NOMO-1 (cell line): Measurements from ENCODE around the gene PLCH2.

Source experiments
- DNase-seq, 2 experiments: peaks; one replicate each; lab custom pipeline; 2025; ENCODE audit not compliant: unreplicated experiment in 2 of 2; lab: John Stamatoyannopoulos, UW

Gene PLCH2

DNA sequence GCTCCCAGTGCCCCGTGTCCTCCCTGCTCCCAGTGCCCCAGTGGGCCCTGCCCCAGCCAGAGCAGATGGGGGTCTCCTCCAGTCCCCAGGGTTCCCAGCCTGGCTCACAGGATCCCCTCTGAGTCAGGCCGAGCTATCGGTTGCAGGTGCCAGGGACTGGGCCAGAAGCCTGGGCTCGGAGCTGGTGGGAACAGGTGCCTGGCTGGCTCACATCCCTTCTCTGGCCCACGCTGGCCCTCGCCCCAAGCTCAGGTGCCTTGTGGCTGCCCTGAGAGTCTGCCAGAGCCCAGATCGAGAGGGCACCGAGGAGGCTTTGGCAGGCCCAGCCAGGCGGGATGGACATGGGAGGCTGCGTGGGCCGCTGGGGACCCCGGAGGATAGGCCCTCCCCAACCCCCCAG, 18.9 kb downstream of the PLCH2 start:
- DNase-seq, result no peak

GRCh38 chr1:2495546-2495945, 19.5 kb downstream of the PLCH2 start:
- DNase-seq, result no peak

GRCh38 chr1:2496087-2496622, 20.1 kb downstream of the PLCH2 start:
- no peak for DNase-seq

DNA sequence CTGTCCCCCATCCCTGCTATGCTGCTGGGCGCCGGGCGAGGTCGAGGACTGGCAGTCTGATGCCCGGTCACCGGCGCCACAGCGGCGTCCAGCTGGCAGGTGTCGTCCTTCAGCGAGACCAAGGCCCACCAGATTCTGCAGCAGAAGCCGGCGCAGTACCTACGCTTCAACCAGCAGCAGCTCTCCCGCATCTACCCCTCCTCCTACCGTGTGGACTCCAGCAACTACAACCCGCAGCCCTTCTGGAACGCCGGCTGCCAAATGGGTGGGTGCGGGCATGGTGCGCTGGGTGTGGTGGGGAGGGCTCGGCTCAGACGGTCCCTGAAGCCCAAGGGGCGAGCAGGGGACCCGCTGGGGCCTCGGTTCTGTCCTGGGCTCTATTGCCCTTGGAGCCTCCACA, 20.7 kb downstream of the PLCH2 start:
- DNase-seq, result no peak

- no peak for DNase-seq
Observed at GRCh38 chr1:2497891-2498290, 21.8 kb downstream of the PLCH2 start.

- DNase-seq, result no peak
Observed at GRCh38 chr1:2498648-2499047, 22.6 kb downstream of the PLCH2 start.

- no peak for DNase-seq
Observed at GRCh38 chr1:2499260-2499659, 23.2 kb downstream of the PLCH2 start.

- no peak for DNase-seq
Observed at GRCh38 chr1:2499986-2500596, 24.0 kb downstream of the PLCH2 start.

- DNase-seq, result no peak
Observed at GRCh38 chr1:2501041-2501819, 25.1 kb downstream of the PLCH2 start.

- DNase-seq, result no peak
Observed at GRCh38 chr1:2501820-2502119, 25.7 kb downstream of the PLCH2 start.

DNA sequence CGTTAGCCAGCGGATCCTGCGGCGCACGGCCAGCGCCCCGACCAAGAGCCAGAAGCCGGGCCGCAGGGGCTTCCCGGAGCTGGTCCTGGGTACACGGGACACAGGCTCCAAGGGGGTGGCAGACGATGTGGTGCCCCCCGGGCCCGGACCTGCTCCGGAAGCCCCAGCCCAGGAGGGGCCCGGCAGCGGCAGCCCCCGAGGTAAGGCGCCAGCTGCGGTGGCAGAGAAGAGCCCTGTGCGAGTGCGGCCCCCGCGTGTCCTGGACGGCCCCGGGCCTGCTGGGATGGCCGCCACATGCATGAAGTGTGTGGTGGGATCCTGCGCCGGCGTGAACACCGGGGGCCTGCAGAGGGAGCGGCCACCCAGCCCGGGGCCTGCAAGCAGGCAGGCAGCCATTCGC, 26.1 kb downstream of the PLCH2 start:
- DNase-seq, result no peak

DNA sequence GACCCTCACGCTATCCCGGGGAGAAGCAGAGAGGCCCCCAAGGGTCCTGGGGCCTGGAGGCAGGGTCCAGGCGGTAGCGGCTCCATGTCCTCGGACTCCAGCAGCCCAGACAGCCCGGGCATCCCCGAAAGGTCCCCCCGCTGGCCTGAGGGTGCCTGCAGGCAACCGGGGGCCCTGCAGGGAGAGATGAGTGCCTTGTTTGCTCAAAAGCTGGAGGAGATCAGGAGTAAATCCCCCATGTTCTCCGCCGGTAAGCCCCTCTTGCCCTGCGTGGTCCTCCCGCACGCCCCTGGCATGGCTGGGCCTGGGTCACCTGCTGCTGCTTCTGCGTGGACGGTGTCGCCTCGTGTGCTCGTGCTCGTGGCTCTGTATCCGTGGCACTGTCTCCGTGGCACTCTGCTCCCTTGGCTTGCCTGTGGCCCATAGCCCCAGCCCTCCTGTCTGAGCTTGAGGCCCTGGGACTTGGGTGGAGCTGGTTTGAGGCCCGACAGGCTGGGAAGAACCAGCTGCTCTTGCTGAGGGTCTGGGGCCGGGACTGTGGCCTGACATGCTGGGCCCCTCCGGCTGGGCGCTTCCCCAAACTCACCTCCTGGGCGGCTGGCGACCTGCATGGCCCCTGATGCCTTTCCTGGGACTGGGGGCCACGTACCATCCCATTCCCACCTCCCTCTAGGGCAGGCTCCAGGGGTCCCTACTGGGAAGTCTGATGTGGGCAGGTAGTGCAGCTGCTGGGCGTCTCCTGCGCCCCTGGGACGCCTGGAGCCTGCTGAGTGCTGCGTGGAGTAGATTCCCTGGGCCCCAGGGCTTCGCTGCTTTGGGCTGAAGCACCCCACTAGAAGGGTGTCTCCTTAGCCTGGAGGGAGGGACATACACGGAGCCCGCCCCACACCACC, 26.8 kb downstream of the PLCH2 start:
- no peak for DNase-seq

- no peak for DNase-seq
Observed at GRCh38 chr1:2503554-2504224, 27.6 kb downstream of the PLCH2 start.

DNA sequence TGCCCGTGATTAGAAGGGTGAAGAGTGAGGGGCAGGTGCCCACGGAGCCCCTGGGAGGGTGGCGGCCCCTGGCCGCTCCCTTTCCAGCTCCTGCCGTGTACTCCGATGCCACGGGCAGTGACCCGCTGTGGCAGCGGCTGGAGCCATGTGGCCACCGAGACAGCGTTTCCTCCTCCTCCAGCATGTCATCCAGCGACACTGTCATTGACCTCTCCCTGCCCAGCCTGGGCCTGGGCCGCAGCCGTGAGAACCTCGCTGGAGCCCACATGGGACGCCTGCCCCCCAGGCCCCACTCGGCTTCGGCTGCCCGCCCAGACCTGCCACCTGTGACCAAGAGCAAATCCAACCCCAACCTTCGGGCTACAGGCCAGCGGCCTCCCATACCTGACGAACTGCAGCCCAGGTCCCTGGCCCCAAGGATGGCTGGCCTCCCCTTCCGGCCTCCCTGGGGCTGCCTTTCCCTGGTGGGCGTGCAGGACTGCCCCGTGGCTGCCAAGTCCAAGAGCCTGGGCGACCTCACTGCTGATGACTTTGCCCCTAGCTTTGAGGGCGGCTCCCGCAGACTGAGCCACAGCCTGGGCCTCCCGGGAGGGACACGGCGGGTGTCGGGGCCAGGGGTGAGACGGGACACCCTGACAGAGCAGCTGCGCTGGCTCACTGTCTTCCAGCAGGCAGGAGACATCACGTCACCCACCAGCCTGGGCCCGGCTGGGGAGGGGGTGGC, 28.3 kb downstream of the PLCH2 start:
- no peak for DNase-seq

DNA sequence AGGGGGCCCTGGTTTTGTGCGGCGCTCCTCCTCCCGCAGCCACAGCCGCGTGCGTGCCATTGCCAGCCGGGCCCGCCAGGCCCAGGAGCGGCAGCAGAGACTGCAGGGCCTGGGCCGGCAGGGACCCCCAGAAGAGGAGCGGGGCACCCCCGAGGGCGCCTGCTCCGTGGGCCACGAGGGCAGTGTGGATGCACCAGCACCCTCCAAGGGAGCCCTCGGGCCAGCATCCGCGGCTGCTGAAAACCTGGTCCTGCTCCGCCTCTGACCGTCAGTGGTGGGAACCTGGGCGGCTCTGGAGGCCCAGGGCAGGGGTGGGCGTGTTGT, 28.8 kb downstream of the PLCH2 start:
- DNase-seq, result no peak

DNA sequence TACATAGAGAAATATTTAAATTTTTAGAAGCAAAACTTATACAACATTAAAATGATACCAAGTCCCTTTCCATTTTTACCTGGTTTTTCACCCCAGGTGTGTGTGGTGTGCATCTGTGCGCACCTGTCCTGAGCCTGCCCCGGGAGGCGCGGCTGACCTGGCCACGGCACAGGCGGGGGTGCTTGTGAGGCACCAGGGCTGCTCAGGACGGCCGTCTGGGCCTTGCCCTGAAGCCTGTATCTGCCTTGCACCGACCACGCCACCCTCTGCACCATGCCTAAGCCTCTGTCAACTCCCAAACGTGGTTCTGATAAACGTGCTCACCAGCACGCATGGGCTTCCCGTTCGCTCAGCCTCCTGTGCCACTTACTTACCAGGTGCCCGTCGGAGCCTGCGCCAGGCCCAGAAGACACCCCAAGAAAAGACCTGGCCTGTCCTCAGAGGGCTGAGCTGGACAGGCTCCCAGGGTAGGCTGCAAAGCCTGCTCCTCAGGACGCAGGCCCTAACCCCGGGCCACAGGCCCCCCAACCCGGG, 29.4 kb downstream of the PLCH2 start:
- DNase-seq, result no peak

DNA sequence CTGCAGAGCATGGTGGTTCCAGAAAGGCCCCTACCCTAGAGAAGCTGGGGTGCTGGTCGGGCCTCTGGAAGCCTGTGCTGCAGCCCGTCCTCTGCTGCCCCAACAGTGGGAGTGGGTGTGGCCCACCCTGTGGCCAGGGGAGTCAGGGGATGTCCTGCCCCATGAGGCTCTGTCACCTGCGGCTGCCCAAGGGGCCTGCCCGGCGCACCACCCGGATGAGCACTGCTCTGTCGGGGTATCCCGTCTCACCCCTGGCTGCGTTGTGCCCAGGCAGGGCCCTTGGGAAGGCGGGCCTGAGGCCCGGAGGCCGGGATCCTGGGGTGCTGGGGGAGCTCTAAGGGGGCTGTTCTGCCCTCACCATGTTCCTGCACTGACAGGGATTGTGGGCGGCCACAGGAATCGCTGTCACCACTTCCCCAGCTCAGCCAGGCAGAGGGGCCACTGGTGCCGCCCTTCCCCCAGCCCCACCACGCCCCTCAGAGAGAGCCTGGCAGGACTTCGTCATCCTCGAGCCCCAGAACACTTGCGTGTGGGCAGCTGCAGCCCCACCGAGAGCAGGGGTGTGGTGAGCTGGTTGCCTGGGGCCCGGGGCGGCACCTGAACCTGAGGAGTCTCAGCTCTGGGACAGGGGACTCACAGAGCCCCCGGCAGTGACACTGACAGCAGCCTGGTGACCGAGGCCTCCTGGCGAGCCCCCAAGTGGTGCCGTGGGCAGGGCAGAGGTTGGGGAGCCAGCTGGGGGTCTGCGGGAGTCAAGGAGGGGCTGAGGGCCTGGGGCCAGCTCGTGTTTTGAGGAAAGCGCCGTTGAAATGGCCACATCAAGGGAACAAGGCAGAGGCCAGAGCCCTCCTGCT, 30.1 kb downstream of the PLCH2 start:
- no peak for DNase-seq

- no peak for DNase-seq
Observed at GRCh38 chr1:2506901-2507565, 30.9 kb downstream of the PLCH2 start.

GRCh38 chr1:2507744-2508155, 31.7 kb downstream of the PLCH2 start:
- no peak for DNase-seq
